Spleen (tissue), 11 donors: ENCODE measurements around the gene PRKG1. TPM values are rescaled to one million over a fixed set of nuclear protein-coding genes. Genes with fewer than 3 reads are reported as not detected.

ENCODE experiments used
- DNase-seq: peaks from one replicate; pipeline ENCODE4 v3.0.0-alpha.2; 2020
- H3K27ac ChIP-seq, 8 donors: fragments of 200-600 bp; sonication (generic) in 7 of 8; 1 replicate in 4 of 8; 2 replicates in 4 of 8; pipeline versions ENCODE4 v1.5.0 to v1.8.0; 2016 to 2021; ENCODE audit warnings: inconsistent platforms in 4 of 8, mild to moderate bottlenecking in 4 of 8, moderate library complexity in 1 of 8
- H3K27me3 ChIP-seq, 7 donors: fragments of 200-600 bp; sonication (generic) in 6 of 7; replicated peaks in 1 of 7; 1 replicate in 4 of 7; 2 replicates in 3 of 7; pipeline versions ENCODE4 v1.5.0 to v1.8.0; 2016 to 2021; ENCODE audit warnings: inconsistent platforms in 3 of 7, mild to moderate bottlenecking in 1 of 7
- H3K36me3 ChIP-seq, 6 donors: fragments of 200-600 bp; sonication (generic) in 5 of 6; 1 replicate in 4 of 6; 2 replicates in 2 of 6; pipeline versions ENCODE4 v1.5.0 to v1.8.0; 2016 to 2021; ENCODE audit warnings: inconsistent platforms in 2 of 6
- H3K4me1 ChIP-seq, 6 donors: fragments of 200-600 bp; sonication (generic) in 5 of 6; 1 replicate in 3 of 6; 2 replicates in 3 of 6; pipeline versions ENCODE4 v1.5.0 to v1.8.0; 2016 to 2021; ENCODE audit warnings: inconsistent platforms in 3 of 6
- H3K4me3 ChIP-seq, 8 donors: fragments of 200-600 bp; sonication (generic) in 7 of 8; 1 replicate in 4 of 8; 2 replicates in 4 of 8; pipeline versions ENCODE4 v1.5.0 to v1.8.0; 2016 to 2021; ENCODE audit warnings: inconsistent platforms in 4 of 8, mild to moderate bottlenecking in 4 of 8, moderate library complexity in 2 of 8
- H3K9me3 ChIP-seq, 8 donors: fragments of 200-600 bp; sonication (generic) in 7 of 8; 1 replicate in 4 of 8; 2 replicates in 4 of 8; pipeline versions ENCODE4 v1.5.0 to v1.8.0; 2016 to 2021; ENCODE audit warnings: inconsistent platforms in 4 of 8
- POLR2A ChIP-seq, 3 donors: fragments of 450-650 bp; IDR thresholded peaks; one replicate each; pipeline ENCODE4 v1.5.1; 2017; ENCODE audit warnings: antibody characterized with exemption in 3 of 3, mild to moderate bottlenecking in 1 of 3
- POLR2AphosphoS5 ChIP-seq, 3 donors: sonication (generic); formaldehyde crosslinking; IDR thresholded peaks; one replicate each; pipeline ENCODE4 v1.5.1; 2017; ENCODE audit warnings: antibody characterized with exemption in 3 of 3
- WGBS, 5 donors: extraction: QIAGEN DNeasy Blood & Tissue Kit in 3 of 5; methylation state at CpG; one replicate each; pipeline versions ENCODE4 v1.1.5 to v1.1.7; 2013 to 2018; 5-methylcytosine and 5-hydroxymethylcytosine counted together
- intact Hi-C: fragments of 100-400 bp; cut with DNase I; formaldehyde crosslinking; loops from one replicate; pipeline ENCODE4 v1.15.0; 2023; ENCODE audit warnings: low total_unique reads
- polyA plus RNA-seq, 3 donors: library from polyadenylated mRNA; stranded (reverse); fragments of 200-250 nt; gene quantifications; one replicate each; pipeline ENCODE4 v1.2.1, GENCODE V29; 2013
- total RNA-seq, 7 donors: library from RNA; depleted of rRNA in 3 of 7; stranded (reverse); fragments of >200 nt in 3 of 7; fragmentation: NEBNext Ultra II Directional in 4 of 7; extraction: Animal tissue kit (Norgen Biotek cat#: 25700) in 4 of 7; gene quantifications; one replicate each; pipeline versions ENCODE4 v1.1.0 to v1.2.1, GENCODE V29; 2016 to 2021
- TF ChIP-seq, protein P1 (sequence below), 11 experiments: fragments of 200-600 bp in 7 of 11; fragments of 450-650 bp in 4 of 11; sonication (generic) in 4 of 11; IDR thresholded peaks in 8 of 11; conservative IDR thresholded peaks in 3 of 11; 1 replicate in 7 of 11; 2 replicates in 4 of 11; pipeline versions ENCODE4 v1.4.0 to v1.8.0; 2016 to 2021; ENCODE audit warnings: antibody characterized with exemption in 11 of 11, inconsistent platforms in 4 of 11, mild to moderate bottlenecking in 1 of 11
- donor health status: healthy with polysubstance abuse.
- donor health status: DM: no; HTN: no; CAD: no; lungs with moderate emphysema.
- donor health status: DM: no; HTN: no; CAD: no.
- donor health status: Bipolar disorder and iron deficiency.
- donor health status: healthy.
- donor health status: DM: no; HTN: no; CAD: no.
- donor health status: DM: yes; HTN: yes; CAD: no.

The PRKG1 gene
- total and polyA plus RNA-seq, 10 donors: 0.65 to 10.5 (median 7.2) TPM

DNA sequence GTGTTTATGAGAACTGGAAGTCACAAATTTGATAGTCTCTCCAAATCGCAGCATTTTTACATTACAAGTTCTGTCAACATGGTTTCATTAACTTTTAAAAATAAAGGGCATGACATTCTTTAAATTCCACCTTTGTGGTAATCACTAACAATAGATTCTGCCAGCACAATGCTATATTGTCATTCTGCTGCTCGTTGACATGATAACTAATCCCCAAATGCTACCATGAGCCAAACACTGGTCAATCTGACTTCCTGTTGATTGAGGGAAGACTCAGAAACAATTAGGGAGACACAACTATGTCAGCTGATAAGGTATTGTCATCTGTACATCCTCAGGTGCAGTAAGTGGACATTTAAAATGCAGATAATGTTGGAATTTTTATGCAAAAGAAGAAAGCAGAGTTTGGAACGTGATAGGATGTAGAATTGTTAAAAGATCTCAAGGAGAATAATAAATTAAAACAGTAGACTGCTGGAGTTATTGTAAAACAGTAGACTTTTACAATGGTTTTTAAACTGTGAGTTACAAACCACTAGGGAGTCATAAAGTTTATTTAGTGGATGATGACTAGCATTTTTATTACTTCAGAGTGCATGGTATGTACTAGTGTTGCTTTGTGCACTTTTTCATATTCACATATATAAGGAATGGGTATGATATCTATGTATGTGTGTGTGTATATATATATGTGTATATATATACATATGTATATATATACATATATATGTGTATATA is 1113.4 kb downstream of the PRKG1 start:
- intact Hi-C loops: no loop called here
- H3K4me1 ChIP-seq: no peaks in the 10 kb centered on the region
- no peak for DNase-seq
- no peak overlapping the region for H3K27ac ChIP-seq
- TF ChIP-seq POLR2A (IDR thresholded peaks at IDR 0.05) (no peak), POLR2AphosphoS5 (IDR thresholded peaks at IDR 0.05) (no peak)
- TF ChIP-seq, protein P1, sequence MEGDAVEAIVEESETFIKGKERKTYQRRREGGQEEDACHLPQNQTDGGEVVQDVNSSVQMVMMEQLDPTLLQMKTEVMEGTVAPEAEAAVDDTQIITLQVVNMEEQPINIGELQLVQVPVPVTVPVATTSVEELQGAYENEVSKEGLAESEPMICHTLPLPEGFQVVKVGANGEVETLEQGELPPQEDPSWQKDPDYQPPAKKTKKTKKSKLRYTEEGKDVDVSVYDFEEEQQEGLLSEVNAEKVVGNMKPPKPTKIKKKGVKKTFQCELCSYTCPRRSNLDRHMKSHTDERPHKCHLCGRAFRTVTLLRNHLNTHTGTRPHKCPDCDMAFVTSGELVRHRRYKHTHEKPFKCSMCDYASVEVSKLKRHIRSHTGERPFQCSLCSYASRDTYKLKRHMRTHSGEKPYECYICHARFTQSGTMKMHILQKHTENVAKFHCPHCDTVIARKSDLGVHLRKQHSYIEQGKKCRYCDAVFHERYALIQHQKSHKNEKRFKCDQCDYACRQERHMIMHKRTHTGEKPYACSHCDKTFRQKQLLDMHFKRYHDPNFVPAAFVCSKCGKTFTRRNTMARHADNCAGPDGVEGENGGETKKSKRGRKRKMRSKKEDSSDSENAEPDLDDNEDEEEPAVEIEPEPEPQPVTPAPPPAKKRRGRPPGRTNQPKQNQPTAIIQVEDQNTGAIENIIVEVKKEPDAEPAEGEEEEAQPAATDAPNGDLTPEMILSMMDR (IDR thresholded peaks at IDR 0.05 in 8 of 11, conservative IDR thresholded peaks at IDR 0.05 in 3 of 11): no peak
- 55 to 77% (median 61%) methylated on average over 3 of the region's 3 CpGs for WGBS, 5 donors
- no peaks in the 10 kb centered on the region for H3K36me3 ChIP-seq
- no peak overlapping the region for H3K4me3 ChIP-seq
- peaks cover 0 to 9% (median 0%) of the 10 kb centered on the region in 8 donors for H3K9me3 ChIP-seq
- no peaks in the 10 kb centered on the region for H3K27me3 ChIP-seq

DNA sequence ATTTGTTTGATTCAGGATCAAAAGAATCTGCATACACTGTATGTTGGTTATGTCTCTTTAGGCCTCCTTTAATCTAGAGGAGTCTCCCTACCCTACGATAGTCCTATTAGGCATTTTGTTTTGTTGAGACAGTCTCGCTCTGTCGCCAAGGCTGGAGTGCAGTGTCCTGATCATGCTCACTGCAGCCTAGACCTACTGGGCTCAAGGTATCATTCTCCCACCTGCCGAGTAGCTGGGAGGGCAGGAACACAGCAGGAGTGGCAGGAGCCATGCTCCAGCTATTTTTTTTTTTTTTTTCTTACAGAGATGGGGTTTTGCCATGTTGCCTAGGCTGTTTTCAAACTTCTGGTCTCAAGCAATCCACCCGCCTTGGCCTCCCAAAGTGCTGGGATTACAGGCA is 1116.8 kb downstream of the PRKG1 start:
- WGBS, 5 donors: 84 to 90% (median 87%) methylated on average over 5 of the region's 5 CpGs
- no peaks in the 10 kb centered on the region for H3K4me1 ChIP-seq
- H3K36me3 ChIP-seq: no peaks in the 10 kb centered on the region
- H3K27ac ChIP-seq: no peak overlapping the region
- no peaks in the 10 kb centered on the region for H3K9me3 ChIP-seq
- DNase-seq: no peak
- TF ChIP-seq POLR2A (IDR thresholded peaks at IDR 0.05) (no peak), POLR2AphosphoS5 (IDR thresholded peaks at IDR 0.05) (no peak)
- TF ChIP-seq, protein P1 (IDR thresholded peaks at IDR 0.05 in 8 of 11, conservative IDR thresholded peaks at IDR 0.05 in 3 of 11): no peak
- intact Hi-C loops: no loop called here
- H3K4me3 ChIP-seq: no peak overlapping the region
- peaks cover 0 to 3% (median 0%) of the 10 kb centered on the region in 7 donors for H3K27me3 ChIP-seq

DNA sequence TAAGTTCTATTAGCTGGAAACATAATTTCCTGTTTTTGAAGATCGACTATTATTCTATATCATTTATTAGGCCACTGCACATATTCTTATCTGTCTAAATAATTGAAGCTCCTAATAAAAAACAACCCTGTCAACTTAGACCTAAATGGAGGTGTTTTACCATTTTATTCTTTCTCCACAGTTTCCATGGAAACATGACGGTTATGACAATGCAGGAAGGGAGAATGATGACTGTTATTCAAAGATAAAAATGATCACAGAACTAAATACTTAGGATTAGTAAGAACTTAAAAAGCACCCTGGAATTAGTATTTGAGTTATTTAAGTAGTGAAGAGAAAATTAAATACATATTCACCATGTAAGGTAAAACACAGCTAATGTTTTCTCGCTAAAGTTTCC is 1119.9 kb downstream of the PRKG1 start:
- H3K9me3 ChIP-seq: no peaks in the 10 kb centered on the region
- H3K27ac ChIP-seq: no peak overlapping the region
- 74 to 79% (median 77%) methylated on average over 3 of the region's 3 CpGs for WGBS, 5 donors
- intact Hi-C loops: no loop called here
- no peaks in the 10 kb centered on the region for H3K36me3 ChIP-seq
- DNase-seq: no peak
- TF ChIP-seq POLR2A (IDR thresholded peaks at IDR 0.05): no peak
- TF ChIP-seq, protein P1 (IDR thresholded peaks at IDR 0.05 in 8 of 11, conservative IDR thresholded peaks at IDR 0.05 in 3 of 11): no peak
- TF ChIP-seq POLR2AphosphoS5 (IDR thresholded peaks at IDR 0.05): no peak
- no peaks in the 10 kb centered on the region for H3K4me1 ChIP-seq
- peaks cover 0 to 3% (median 0%) of the 10 kb centered on the region in 7 donors for H3K27me3 ChIP-seq
- H3K4me3 ChIP-seq: no peak overlapping the region

DNA sequence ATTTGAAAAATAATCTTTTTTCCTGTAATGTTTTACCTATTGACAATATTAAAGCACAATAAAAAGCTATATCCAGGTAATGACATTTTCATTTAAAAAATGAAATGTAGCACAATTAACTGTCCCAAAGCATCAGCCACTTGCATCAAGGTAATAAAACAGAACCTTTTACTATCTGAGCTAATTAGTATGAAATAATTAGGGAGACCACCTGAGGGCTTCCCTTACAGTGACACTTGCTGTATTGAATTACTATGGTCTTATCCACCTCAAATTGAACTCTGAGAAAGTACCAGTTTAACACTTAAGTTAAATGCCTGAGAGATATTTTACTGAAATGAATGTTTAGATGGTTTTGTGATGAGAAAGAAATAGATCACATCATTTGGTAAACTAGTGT is 1120.4 kb downstream of the PRKG1 start:
- Histone ChIP-seq H3K36me3 (no peaks in the 10 kb centered on the region), H3K27ac (no peak overlapping the region), H3K4me1 (no peaks in the 10 kb centered on the region), H3K27me3 (peaks cover 0 to 3% (median 0%) of the 10 kb centered on the region in 7 donors), H3K9me3 (no peaks in the 10 kb centered on the region), H3K4me3 (no peak overlapping the region)
- intact Hi-C loops: no loop called here
- no peak for TF ChIP-seq POLR2AphosphoS5 (IDR thresholded peaks at IDR 0.05)
- TF ChIP-seq, protein P1 (IDR thresholded peaks at IDR 0.05 in 8 of 11, conservative IDR thresholded peaks at IDR 0.05 in 3 of 11): no peak
- TF ChIP-seq POLR2A (IDR thresholded peaks at IDR 0.05): no peak
- no peak for DNase-seq
